Activated naive CD4-positive, alpha-beta T cell treated with anti-CD3 and anti-CD28 coated beads, Interleukin-2, amount 50 U/mL, for 16 hours (primary cell): Measurements from ENCODE around the gene PKMYT1.

Source experiments
- DNase-seq: peaks from one replicate; pipeline ENCODE4 v3.0.0-alpha.2; 2020

PKMYT1 gene

GRCh38 chr16:3017794-3018506 lies 37.7 kb upstream of the PKMYT1 start, which contains the start of gene CLDN6:
Gene CLDN6 (minus strand): TSS chr16:3018183. CDS start chr16:3016021, 2,162 bp downstream.
- DNase-seq: no peak

- DNase-seq: no peak
Measured at GRCh38 chr16:3017344-3017743, 37.1 kb upstream of the PKMYT1 start.

- no peak for DNase-seq
Measured at GRCh38 chr16:3015865-3016521, 35.7 kb upstream of the PKMYT1 start.

GRCh38 chr16:3014971-3015370 lies 34.7 kb upstream of the PKMYT1 start:
- no peak for DNase-seq

GRCh38 chr16:3013998-3014690 lies 33.9 kb upstream of the PKMYT1 start:
- DNase-seq: no peak

GRCh38 chr16:3013491-3013951 lies 33.3 kb upstream of the PKMYT1 start:
- DNase-seq: no peak

- no peak for DNase-seq
Measured at GRCh38 chr16:3012828-3013420, 32.7 kb upstream of the PKMYT1 start, which contains the start of gene CLDN9. Gene CLDN9 (plus strand): TSS chr16:3012923. CDS start chr16:3013363, 440 bp downstream.

GRCh38 chr16:3012246-3012645 lies 32.0 kb upstream of the PKMYT1 start:
- no peak for DNase-seq

- DNase-seq: no peak
Measured at GRCh38 chr16:3010510-3010909, 30.3 kb upstream of the PKMYT1 start.

GRCh38 chr16:3009568-3010390 lies 29.5 kb upstream of the PKMYT1 start:
- no peak for DNase-seq

- DNase-seq: no peak
Measured at GRCh38 chr16:3008690-3009037, 28.4 kb upstream of the PKMYT1 start.

- DNase-seq: no peak
Measured at GRCh38 chr16:3007957-3008689, 27.9 kb upstream of the PKMYT1 start.

GRCh38 chr16:3007059-3007956 lies 27.1 kb upstream of the PKMYT1 start:
- no peak for DNase-seq

GRCh38 chr16:3004781-3005284 lies 24.6 kb upstream of the PKMYT1 start:
- no peak for DNase-seq

GRCh38 chr16:3004319-3004718 lies 24.1 kb upstream of the PKMYT1 start:
- no peak for DNase-seq

- peak; percentile 96 for DNase-seq
Measured at GRCh38 chr16:3003582-3004270, 23.5 kb upstream of the PKMYT1 start.

GRCh38 chr16:3001316-3001715 lies 21.1 kb upstream of the PKMYT1 start:
- no peak for DNase-seq

- no peak for DNase-seq
Measured at GRCh38 chr16:3000540-3000939, 20.3 kb upstream of the PKMYT1 start.

GRCh38 chr16:2999929-3000328 lies 19.7 kb upstream of the PKMYT1 start:
- no peak for DNase-seq

GRCh38 chr16:2996298-2996697 lies 16.1 kb upstream of the PKMYT1 start:
- no peak for DNase-seq
